ENCODE measurements around the gene SETBP1.

GRCh38 chr18:45103319-45104048, 422.8 kb downstream of the SETBP1 start:
- TF ChIP-seq POLR2A (IDR thresholded peaks at IDR 0.05) (no peak), CTCF (IDR thresholded peaks at IDR 0.05) (no peak), EP300 (IDR thresholded peaks at IDR 0.05; ENCODE audit: low read depth) (no peak), POLR2AphosphoS5 (IDR thresholded peaks at IDR 0.05) (no peak)
